Ascending aorta (tissue), 2 donors: ENCODE results near the gene COL13A1. TPM values are rescaled to one million over a fixed set of nuclear protein-coding genes. Genes with fewer than 3 reads are reported as not detected.

Experiments
- DNase-seq, 2 donors: peaks; one replicate each; pipeline ENCODE4 v3.0.0-alpha.2; 2019; ENCODE audit warnings: low spot score in 2 of 2
- H3K27ac ChIP-seq, 2 donors: fragments of 200-600 bp; sonication (generic); one replicate each; pipeline ENCODE4 v1.5.1; 2016 to 2017; ENCODE audit warnings: mild to moderate bottlenecking in 1 of 2
- H3K27me3 ChIP-seq: fragments of 200-600 bp; sonication (generic); one replicate; pipeline ENCODE4 v1.5.1; 2017
- H3K36me3 ChIP-seq, 2 donors: fragments of 200-600 bp; sonication (generic); one replicate each; pipeline ENCODE4 v1.5.1; 2016
- H3K4me1 ChIP-seq, 2 donors: fragments of 200-600 bp; sonication (generic); one replicate each; pipeline ENCODE4 v1.5.1; 2016 to 2017; ENCODE audit warnings: mild to moderate bottlenecking in 1 of 2
- H3K4me3 ChIP-seq, 2 donors: fragments of 200-600 bp; sonication (generic); one replicate each; pipeline ENCODE4 v1.5.1; 2016 to 2017; ENCODE audit warnings: mild to moderate bottlenecking in 1 of 2
- H3K9me3 ChIP-seq, 2 donors: fragments of 200-600 bp; sonication (generic); one replicate each; pipeline ENCODE4 v1.5.1; 2016
- CTCF ChIP-seq, 3 experiments: fragments of 200-600 bp in 2 of 3; fragments of 450-650 bp in 1 of 3; sonication (generic) in 2 of 3; IDR thresholded peaks; one replicate each; pipeline ENCODE4 v1.5.1; 2016 to 2019; ENCODE audit warnings: antibody characterized with exemption in 3 of 3, mild to moderate bottlenecking in 1 of 3, moderate library complexity in 1 of 3
- intact Hi-C: fragments of 100-400 bp; cut with DNase I; formaldehyde crosslinking; loops from one replicate; pipeline ENCODE4 v1.15.1; 2023
- total RNA-seq: library from RNA; depleted of rRNA; stranded (reverse); fragments of >200 nt; gene quantifications from one replicate; pipeline ENCODE4 v1.1.0, GENCODE V29; 2016

COL13A1 gene
- total RNA-seq, 1 donor from 2014 or later, result 8.0 TPM

DNA sequence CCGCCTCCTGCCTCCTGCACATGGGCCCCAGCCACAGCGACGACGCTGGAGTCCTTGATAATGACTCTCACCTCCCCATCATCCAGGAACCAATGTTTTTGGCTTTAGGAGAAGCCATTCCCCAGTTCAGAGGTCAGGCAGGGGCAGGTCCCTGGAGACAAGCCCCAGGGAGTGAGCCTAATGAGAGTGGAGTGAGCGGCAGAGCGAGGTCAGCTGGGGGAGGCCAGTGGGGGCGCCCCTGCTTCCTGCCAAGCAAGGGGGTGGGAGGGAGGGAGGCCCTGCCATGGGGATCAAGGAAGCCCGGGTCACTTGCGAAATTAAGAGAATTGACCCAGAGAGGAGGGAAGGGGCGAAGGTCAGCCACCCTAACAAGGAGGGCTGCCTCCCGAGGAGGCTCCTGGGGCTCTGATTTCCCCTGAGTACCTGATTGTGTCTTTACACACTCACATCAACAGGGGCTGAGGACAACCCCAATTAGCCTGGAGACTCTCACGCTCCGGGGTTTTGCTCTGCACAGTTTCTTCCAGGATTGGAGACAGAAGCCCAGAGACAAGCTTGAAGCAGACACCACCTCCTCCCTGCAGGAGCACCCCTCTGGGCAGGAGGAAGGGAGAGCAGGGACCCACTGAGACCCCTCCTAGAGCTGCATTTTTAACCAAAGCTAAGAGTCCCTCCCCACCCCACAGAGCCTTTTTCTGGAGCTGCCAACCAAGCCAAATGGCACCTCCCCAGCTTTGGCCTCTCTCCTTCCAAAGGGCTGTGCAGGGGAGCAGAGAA is 112.1 kb downstream of the COL13A1 start:
- no peak for TF ChIP-seq CTCF (IDR thresholded peaks at IDR 0.05)
- DNase-seq, result no peak
- Histone ChIP-seq H3K27ac (peak overlapping the region in 1 of 2 donors; percentile 45), H3K36me3 (peaks cover 0 to under 1% of the 10 kb centered on the region in 2 donors), H3K4me3 (no peak overlapping the region), H3K4me1 (peaks cover 22 to 27% of the 10 kb centered on the region in 2 donors), H3K9me3 (no peaks in the 10 kb centered on the region), H3K27me3 (no peaks in the 10 kb centered on the region)
- intact Hi-C loops, result loop anchor here (1.0 to 5.0 kb wide), 6 partner anchors 46 to 269 kb away; no protein-coding TSS in a partner anchor

DNA sequence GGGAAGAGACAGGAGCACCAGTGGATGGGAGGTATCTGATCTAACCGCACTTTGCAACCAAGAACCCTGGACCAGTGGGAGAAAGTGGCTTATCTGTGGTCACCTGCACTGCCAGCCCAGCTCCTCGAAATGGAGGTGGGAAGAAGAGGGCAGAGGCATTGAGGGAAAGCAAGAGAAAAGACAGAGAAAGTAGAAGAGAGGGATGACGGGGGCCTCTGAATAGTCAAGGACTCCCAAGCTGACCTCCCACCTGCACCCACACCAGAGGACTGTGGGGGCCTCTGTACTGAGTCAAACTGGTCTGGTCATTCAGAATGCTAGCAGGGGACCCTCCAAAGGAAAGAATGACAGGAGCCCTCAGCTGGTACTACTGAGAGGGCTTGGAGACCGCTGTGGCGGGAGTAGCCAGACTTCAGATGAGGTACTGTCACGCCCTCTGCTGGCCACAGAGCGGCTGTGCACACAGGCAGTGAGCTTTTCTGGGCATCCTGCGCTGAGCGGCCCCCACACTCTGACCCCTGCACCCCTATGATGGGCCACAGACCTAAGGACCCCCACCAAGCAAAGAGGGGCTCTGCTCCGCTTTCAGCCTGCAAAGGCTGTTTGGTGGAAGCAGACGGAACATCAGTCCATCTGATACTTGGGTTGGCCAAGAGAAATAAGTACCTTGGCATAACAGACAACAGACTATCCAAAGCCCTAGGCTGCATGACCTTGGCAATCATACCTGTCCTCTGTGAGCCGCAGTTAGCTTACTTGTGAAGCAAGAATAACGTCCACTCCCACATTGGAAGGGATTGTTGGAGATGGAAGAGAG is 112.9 kb downstream of the COL13A1 start:
- Histone ChIP-seq H3K4me1 (peaks cover 22 to 27% of the 10 kb centered on the region in 2 donors), H3K4me3 (no peak overlapping the region), H3K9me3 (no peaks in the 10 kb centered on the region), H3K27ac (peak overlapping the region in 1 of 2 donors; percentile 7), H3K36me3 (peaks cover 0 to 5% of the 10 kb centered on the region in 2 donors), H3K27me3 (no peaks in the 10 kb centered on the region)
- intact Hi-C loops, result loop anchor here (1.0 to 5.0 kb wide), 5 partner anchors 47 to 270 kb away; no protein-coding TSS in a partner anchor
- peak in 1 of 2 donors; percentile 88 for DNase-seq
- peak; percentile 90 to 98 (median 92) for TF ChIP-seq CTCF (IDR thresholded peaks at IDR 0.05)

GRCh38 chr10:69915215-69915560 is 113.5 kb downstream of the COL13A1 start:
- peaks cover 22 to 27% of the 10 kb centered on the region in 2 donors for H3K4me1 ChIP-seq
- no peak for DNase-seq
- intact Hi-C loops, result loop anchor here (2.0 kb wide), 1 partner anchor 128 kb away; no protein-coding TSS in a partner anchor
- H3K9me3 ChIP-seq, result no peaks in the 10 kb centered on the region
- H3K27ac ChIP-seq, result no peak overlapping the region
- no peak overlapping the region for H3K4me3 ChIP-seq
- peaks cover 0 to 11% of the 10 kb centered on the region in 2 donors for H3K36me3 ChIP-seq
- no peak for TF ChIP-seq CTCF (IDR thresholded peaks at IDR 0.05)
- H3K27me3 ChIP-seq, result no peaks in the 10 kb centered on the region

- intact Hi-C loops, result no loop called here
- no peaks in the 10 kb centered on the region for H3K9me3 ChIP-seq
- no peaks in the 10 kb centered on the region for H3K27me3 ChIP-seq
- no peak overlapping the region for H3K4me3 ChIP-seq
- no peak for TF ChIP-seq CTCF (IDR thresholded peaks at IDR 0.05)
- no peak overlapping the region for H3K27ac ChIP-seq
- peaks cover 0 to 13% of the 10 kb centered on the region in 2 donors for H3K36me3 ChIP-seq
- peaks cover 14 to 22% of the 10 kb centered on the region in 2 donors for H3K4me1 ChIP-seq
- DNase-seq, result no peak
Measured at GRCh38 chr10:69916118-69916517, 114.4 kb downstream of the COL13A1 start.

GRCh38 chr10:69918036-69918435 is 116.3 kb downstream of the COL13A1 start:
- TF ChIP-seq CTCF (IDR thresholded peaks at IDR 0.05), result no peak
- no peak overlapping the region for H3K4me3 ChIP-seq
- H3K9me3 ChIP-seq, result no peaks in the 10 kb centered on the region
- H3K36me3 ChIP-seq, result peaks cover 0 to 13% of the 10 kb centered on the region in 2 donors
- no peaks in the 10 kb centered on the region for H3K27me3 ChIP-seq
- intact Hi-C loops, result no loop called here
- DNase-seq, result no peak
- no peak overlapping the region for H3K27ac ChIP-seq
- peaks cover 0 to 6% of the 10 kb centered on the region in 2 donors for H3K4me1 ChIP-seq
